Measurements from ENCODE around the gene SLC35F4. TPM values are rescaled to one million over a fixed set of nuclear protein-coding genes. Genes with fewer than 3 reads are reported as not detected.
"Not testable (repeated sequence)": the region's sequence is repeated elsewhere in the genome, so short reads cannot be mapped to it uniquely, and the experiment has no call there.

SLC35F4 gene
- total and polyA plus RNA-seq, 4 donors = 2.4 to 15.6 (median 12.6) TPM

GRCh38 chr14:57714487-57714931 lies 151.4 kb downstream of the SLC35F4 start:
- 21% methylated on average over 2 of the region's 3 CpGs for WGBS (ENCODE audit: insufficient coverage)
- H3K27ac ChIP-seq (ENCODE audit: low read depth, low read length) = no peak overlapping the region
- H3K27me3 ChIP-seq (ENCODE audit: control insufficient read depth, insufficient read depth, low read length) = no peaks in the 10 kb centered on the region
- no peak overlapping the region for H3K4me3 ChIP-seq (ENCODE audit: low read depth, low read length)
- H3K9me3 ChIP-seq (ENCODE audit: control insufficient read depth, insufficient read depth, low read length) = no peaks in the 10 kb centered on the region
- DNase-seq (ENCODE audit: low read depth in 4 of 6, low spot score in 6 of 6) = peak in 2 of 6 donors; percentile 10 to 78
- H3K4me1 ChIP-seq (ENCODE audit: control insufficient read depth, insufficient read depth, low read length) = no peaks in the 10 kb centered on the region
- H3K36me3 ChIP-seq (ENCODE audit: control insufficient read depth, insufficient read depth, low read length) = no peaks in the 10 kb centered on the region

GRCh38 chr14:57712698-57713097 lies 153.2 kb downstream of the SLC35F4 start:
- H3K27me3 ChIP-seq (ENCODE audit: control insufficient read depth, insufficient read depth, low read length) = no peaks in the 10 kb centered on the region
- 94% methylated on average over 2 of the region's 3 CpGs for WGBS (ENCODE audit: insufficient coverage)
- no peaks in the 10 kb centered on the region for H3K36me3 ChIP-seq (ENCODE audit: control insufficient read depth, insufficient read depth, low read length)
- DNase-seq (ENCODE audit: low read depth in 4 of 6, low spot score in 6 of 6) = no peak
- H3K9me3 ChIP-seq (ENCODE audit: control insufficient read depth, insufficient read depth, low read length) = no peaks in the 10 kb centered on the region
- no peak overlapping the region for H3K27ac ChIP-seq (ENCODE audit: low read depth, low read length)
- no peak overlapping the region for H3K4me3 ChIP-seq (ENCODE audit: low read depth, low read length)
- no peaks in the 10 kb centered on the region for H3K4me1 ChIP-seq (ENCODE audit: control insufficient read depth, insufficient read depth, low read length)

GRCh38 chr14:57712102-57712501 lies 153.8 kb downstream of the SLC35F4 start:
- no peak overlapping the region for H3K27ac ChIP-seq (ENCODE audit: low read depth, low read length)
- 50% methylated on average over 1 of the region's 3 CpGs for WGBS (ENCODE audit: insufficient coverage)
- H3K4me1 ChIP-seq (ENCODE audit: control insufficient read depth, insufficient read depth, low read length) = no peaks in the 10 kb centered on the region
- H3K4me3 ChIP-seq (ENCODE audit: low read depth, low read length) = no peak overlapping the region
- H3K36me3 ChIP-seq (ENCODE audit: control insufficient read depth, insufficient read depth, low read length) = no peaks in the 10 kb centered on the region
- H3K9me3 ChIP-seq (ENCODE audit: control insufficient read depth, insufficient read depth, low read length) = no peaks in the 10 kb centered on the region
- no peaks in the 10 kb centered on the region for H3K27me3 ChIP-seq (ENCODE audit: control insufficient read depth, insufficient read depth, low read length)
- peak in 1 of 6 donors; percentile 58 for DNase-seq (ENCODE audit: low read depth in 4 of 6, low spot score in 6 of 6)

GRCh38 chr14:57709909-57710308 lies 156.0 kb downstream of the SLC35F4 start:
- Histone ChIP-seq H3K36me3 (ENCODE audit: control insufficient read depth, insufficient read depth, low read length) (no peaks in the 10 kb centered on the region), H3K27ac (ENCODE audit: low read depth, low read length) (no peak overlapping the region), H3K27me3 (ENCODE audit: control insufficient read depth, insufficient read depth, low read length) (no peaks in the 10 kb centered on the region), H3K9me3 (ENCODE audit: control insufficient read depth, insufficient read depth, low read length) (no peaks in the 10 kb centered on the region), H3K4me1 (ENCODE audit: control insufficient read depth, insufficient read depth, low read length) (no peaks in the 10 kb centered on the region), H3K4me3 (ENCODE audit: low read depth, low read length) (no peak overlapping the region)
- DNase-seq (ENCODE audit: low read depth in 4 of 6, low spot score in 6 of 6) = no peak
- WGBS (ENCODE audit: insufficient coverage) = 80% methylated on average over 1 of the region's 2 CpGs

- WGBS (ENCODE audit: insufficient coverage) = 98% methylated on average over 3 of the region's 5 CpGs
- H3K9me3 ChIP-seq (ENCODE audit: control insufficient read depth, insufficient read depth, low read length); H3K4me1 ChIP-seq (ENCODE audit: control insufficient read depth, insufficient read depth, low read length); H3K4me3 ChIP-seq (ENCODE audit: low read depth, low read length); H3K27ac ChIP-seq (ENCODE audit: low read depth, low read length); H3K27me3 ChIP-seq (ENCODE audit: control insufficient read depth, insufficient read depth, low read length); DNase-seq (ENCODE audit: low read depth in 4 of 6, low spot score in 6 of 6); H3K36me3 ChIP-seq (ENCODE audit: control insufficient read depth, insufficient read depth, low read length): not testable (repeated sequence)
Observed at GRCh38 chr14:57709086-57709485, 156.8 kb downstream of the SLC35F4 start.

- Histone ChIP-seq H3K27me3 (ENCODE audit: control insufficient read depth, insufficient read depth, low read length) (no peaks in the 10 kb centered on the region), H3K4me1 (ENCODE audit: control insufficient read depth, insufficient read depth, low read length) (no peaks in the 10 kb centered on the region), H3K27ac (ENCODE audit: low read depth, low read length) (no peak overlapping the region), H3K4me3 (ENCODE audit: low read depth, low read length) (no peak overlapping the region), H3K9me3 (ENCODE audit: control insufficient read depth, insufficient read depth, low read length) (no peaks in the 10 kb centered on the region), H3K36me3 (ENCODE audit: control insufficient read depth, insufficient read depth, low read length) (no peaks in the 10 kb centered on the region)
- DNase-seq (ENCODE audit: low read depth in 4 of 6, low spot score in 6 of 6) = no peak
- WGBS (ENCODE audit: insufficient coverage) = no CpG with 5 or more reads among the region's 5 CpGs
Observed at GRCh38 chr14:57707219-57707618, 158.7 kb downstream of the SLC35F4 start.

- Histone ChIP-seq H3K27ac (ENCODE audit: low read depth, low read length) (no peak overlapping the region), H3K9me3 (ENCODE audit: control insufficient read depth, insufficient read depth, low read length) (no peaks in the 10 kb centered on the region), H3K4me1 (ENCODE audit: control insufficient read depth, insufficient read depth, low read length) (no peaks in the 10 kb centered on the region), H3K27me3 (ENCODE audit: control insufficient read depth, insufficient read depth, low read length) (no peaks in the 10 kb centered on the region), H3K36me3 (ENCODE audit: control insufficient read depth, insufficient read depth, low read length) (no peaks in the 10 kb centered on the region), H3K4me3 (ENCODE audit: low read depth, low read length) (no peak overlapping the region)
- no CpG with 5 or more reads among the region's 1 CpG for WGBS (ENCODE audit: insufficient coverage)
- DNase-seq (ENCODE audit: low read depth in 4 of 6, low spot score in 6 of 6) = peak in 1 of 6 donors; percentile 68
Observed at GRCh38 chr14:57704763-57705162, 161.1 kb downstream of the SLC35F4 start.

- no peak overlapping the region for H3K4me3 ChIP-seq (ENCODE audit: low read depth, low read length)
- no peaks in the 10 kb centered on the region for H3K27me3 ChIP-seq (ENCODE audit: control insufficient read depth, insufficient read depth, low read length)
- H3K9me3 ChIP-seq (ENCODE audit: control insufficient read depth, insufficient read depth, low read length) = no peaks in the 10 kb centered on the region
- no peaks in the 10 kb centered on the region for H3K36me3 ChIP-seq (ENCODE audit: control insufficient read depth, insufficient read depth, low read length)
- H3K4me1 ChIP-seq (ENCODE audit: control insufficient read depth, insufficient read depth, low read length) = no peaks in the 10 kb centered on the region
- no peak for DNase-seq (ENCODE audit: low read depth in 4 of 6, low spot score in 6 of 6)
- H3K27ac ChIP-seq (ENCODE audit: low read depth, low read length) = no peak overlapping the region
- WGBS (ENCODE audit: insufficient coverage) = no CpG with 5 or more reads among the region's 3 CpGs
Observed at GRCh38 chr14:57699947-57700346, 165.9 kb downstream of the SLC35F4 start.

- H3K9me3 ChIP-seq (ENCODE audit: control insufficient read depth, insufficient read depth, low read length) = no peaks in the 10 kb centered on the region
- H3K4me1 ChIP-seq (ENCODE audit: control insufficient read depth, insufficient read depth, low read length) = no peaks in the 10 kb centered on the region
- peak in 1 of 6 donors; percentile 51 for DNase-seq (ENCODE audit: low read depth in 4 of 6, low spot score in 6 of 6)
- no peaks in the 10 kb centered on the region for H3K27me3 ChIP-seq (ENCODE audit: control insufficient read depth, insufficient read depth, low read length)
- no peak overlapping the region for H3K4me3 ChIP-seq (ENCODE audit: low read depth, low read length)
- H3K27ac ChIP-seq (ENCODE audit: low read depth, low read length) = no peak overlapping the region
- H3K36me3 ChIP-seq (ENCODE audit: control insufficient read depth, insufficient read depth, low read length) = no peaks in the 10 kb centered on the region
Observed at GRCh38 chr14:57692671-57693070, 173.2 kb downstream of the SLC35F4 start.

- no peaks in the 10 kb centered on the region for H3K4me1 ChIP-seq (ENCODE audit: control insufficient read depth, insufficient read depth, low read length)
- no peaks in the 10 kb centered on the region for H3K9me3 ChIP-seq (ENCODE audit: control insufficient read depth, insufficient read depth, low read length)
- DNase-seq (ENCODE audit: low read depth in 4 of 6, low spot score in 6 of 6) = peak in 1 of 6 donors; percentile 39
- no peaks in the 10 kb centered on the region for H3K36me3 ChIP-seq (ENCODE audit: control insufficient read depth, insufficient read depth, low read length)
- H3K4me3 ChIP-seq (ENCODE audit: low read depth, low read length) = no peak overlapping the region
- no peaks in the 10 kb centered on the region for H3K27me3 ChIP-seq (ENCODE audit: control insufficient read depth, insufficient read depth, low read length)
- no peak overlapping the region for H3K27ac ChIP-seq (ENCODE audit: low read depth, low read length)
- WGBS (ENCODE audit: insufficient coverage) = 50% methylated on average over 1 of the region's 1 CpG
Observed at GRCh38 chr14:57687416-57687815, 178.5 kb downstream of the SLC35F4 start.

Measured in spinal cord (tissue), 10 donors.